Osteoblast (primary cell): Measurements from ENCODE around the gene DNAH10. TPM values are rescaled to one million over a fixed set of nuclear protein-coding genes. Genes with fewer than 3 reads are reported as not detected.
"Not testable (repeated sequence)": the region's sequence is repeated elsewhere in the genome, so short reads cannot be mapped to it uniquely, and the experiment has no call there.

Source experiments
- DNase-seq: peaks from one replicate; pipeline ENCODE4 v3.0.0; 2011; ENCODE audit warnings: low spot score, mixed read lengths; ENCODE audit not compliant: insufficient read length; ENCODE audit errors: missing footprints
- H2AFZ ChIP-seq: 2 replicates; pipeline ENCODE4 v1.6.0; 2011; ENCODE audit warnings: mild to moderate bottlenecking, low read length
- H3K27ac ChIP-seq: 2 replicates; pipeline ENCODE4 v1.5.1; 2011; ENCODE audit warnings: mild to moderate bottlenecking, low read depth, low read length, moderate library complexity
- H3K27me3 ChIP-seq: 2 replicates; pipeline ENCODE4 v1.6.0; 2012; ENCODE audit warnings: mild to moderate bottlenecking, control low read depth, inconsistent platforms, low read length, moderate library complexity; ENCODE audit not compliant: insufficient read depth
- H3K36me3 ChIP-seq: 2 replicates; pipeline ENCODE4 v1.5.1; 2011; ENCODE audit warnings: mild to moderate bottlenecking, low read length, control low read depth, moderate library complexity; ENCODE audit not compliant: insufficient read depth
- H3K4me1 ChIP-seq: 2 replicates; pipeline ENCODE4 v1.5.1; 2011; ENCODE audit warnings: mild to moderate bottlenecking, low read length, control low read depth, moderate library complexity; ENCODE audit not compliant: insufficient read depth
- H3K4me2 ChIP-seq: 2 replicates; pipeline ENCODE4 v1.6.0; 2011; ENCODE audit warnings: mild to moderate bottlenecking, low read length; ENCODE audit not compliant: insufficient read depth
- H3K4me3 ChIP-seq: fragments of 200-600 bp; sonication (generic); 3 replicates; pipeline ENCODE4 v1.5.1; 2012; ENCODE audit warnings: mild to moderate bottlenecking, low read length, inconsistent platforms; ENCODE audit not compliant: insufficient read depth
- H3K79me2 ChIP-seq: 2 replicates; pipeline ENCODE4 v1.6.0; 2012; ENCODE audit warnings: mild to moderate bottlenecking, low read length, control low read depth, inconsistent platforms; ENCODE audit not compliant: insufficient read depth
- H3K9me3 ChIP-seq: 2 replicates; pipeline ENCODE4 v1.5.1; 2011; ENCODE audit warnings: low read depth, low read length, control low read depth
- H4K20me1 ChIP-seq: 2 replicates; pipeline ENCODE4 v1.6.0; 2012; ENCODE audit warnings: mild to moderate bottlenecking, low read length, control low read depth; ENCODE audit not compliant: insufficient read depth
- total RNA-seq: library from RNA; depleted of rRNA; stranded (reverse); fragments of >200 nt; gene quantifications from 2 replicates; pipeline ENCODE4 v1.2.3, GENCODE V29; 2012
- TF ChIP-seq, protein P1 (sequence below): IDR thresholded peaks from 2 replicates; pipeline ENCODE4 v1.5.1; 2011; ENCODE audit warnings: mild to moderate bottlenecking, low read depth, low read length, moderate library complexity; ENCODE audit errors: extremely low read depth

The DNAH10 gene
- total RNA-seq, 1 donor = 0.72 TPM

DNA sequence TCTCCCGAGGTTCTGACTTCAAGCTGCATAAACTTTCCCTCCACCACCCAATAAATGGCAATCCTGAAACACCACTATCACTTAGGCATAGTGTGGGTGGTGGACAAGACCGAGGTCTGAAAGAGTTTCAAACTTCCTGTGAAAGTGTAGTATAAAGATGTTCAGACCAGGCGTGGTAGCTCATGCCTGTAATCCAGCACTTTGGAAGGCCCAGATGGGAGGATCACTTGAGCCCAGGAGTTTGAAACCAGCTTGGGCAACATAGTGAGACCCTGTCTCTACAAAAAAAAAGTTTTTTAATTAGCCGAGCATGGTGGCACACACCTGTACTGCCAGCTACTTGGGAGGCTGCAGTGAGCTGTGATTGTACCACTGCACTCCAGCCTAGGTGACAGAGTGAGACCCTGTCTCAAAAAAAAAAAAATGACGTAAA is 148.7 kb downstream of the DNAH10 start:
- no peak overlapping the region for H2AFZ ChIP-seq
- H3K4me1 ChIP-seq = no peaks in the 10 kb centered on the region
- H3K27me3 ChIP-seq = peaks cover 9% of the 10 kb centered on the region
- no peaks in the 10 kb centered on the region for H3K36me3 ChIP-seq
- no peak overlapping the region for H3K27ac ChIP-seq
- H3K79me2 ChIP-seq = no peaks in the 10 kb centered on the region
- no peaks in the 10 kb centered on the region for H3K9me3 ChIP-seq
- TF ChIP-seq, protein P1, sequence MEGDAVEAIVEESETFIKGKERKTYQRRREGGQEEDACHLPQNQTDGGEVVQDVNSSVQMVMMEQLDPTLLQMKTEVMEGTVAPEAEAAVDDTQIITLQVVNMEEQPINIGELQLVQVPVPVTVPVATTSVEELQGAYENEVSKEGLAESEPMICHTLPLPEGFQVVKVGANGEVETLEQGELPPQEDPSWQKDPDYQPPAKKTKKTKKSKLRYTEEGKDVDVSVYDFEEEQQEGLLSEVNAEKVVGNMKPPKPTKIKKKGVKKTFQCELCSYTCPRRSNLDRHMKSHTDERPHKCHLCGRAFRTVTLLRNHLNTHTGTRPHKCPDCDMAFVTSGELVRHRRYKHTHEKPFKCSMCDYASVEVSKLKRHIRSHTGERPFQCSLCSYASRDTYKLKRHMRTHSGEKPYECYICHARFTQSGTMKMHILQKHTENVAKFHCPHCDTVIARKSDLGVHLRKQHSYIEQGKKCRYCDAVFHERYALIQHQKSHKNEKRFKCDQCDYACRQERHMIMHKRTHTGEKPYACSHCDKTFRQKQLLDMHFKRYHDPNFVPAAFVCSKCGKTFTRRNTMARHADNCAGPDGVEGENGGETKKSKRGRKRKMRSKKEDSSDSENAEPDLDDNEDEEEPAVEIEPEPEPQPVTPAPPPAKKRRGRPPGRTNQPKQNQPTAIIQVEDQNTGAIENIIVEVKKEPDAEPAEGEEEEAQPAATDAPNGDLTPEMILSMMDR = no peak
- no peak overlapping the region for H3K4me3 ChIP-seq
- DNase-seq = no peak
- H4K20me1 ChIP-seq = no peaks in the 10 kb centered on the region
- no peak overlapping the region for H3K4me2 ChIP-seq

DNA sequence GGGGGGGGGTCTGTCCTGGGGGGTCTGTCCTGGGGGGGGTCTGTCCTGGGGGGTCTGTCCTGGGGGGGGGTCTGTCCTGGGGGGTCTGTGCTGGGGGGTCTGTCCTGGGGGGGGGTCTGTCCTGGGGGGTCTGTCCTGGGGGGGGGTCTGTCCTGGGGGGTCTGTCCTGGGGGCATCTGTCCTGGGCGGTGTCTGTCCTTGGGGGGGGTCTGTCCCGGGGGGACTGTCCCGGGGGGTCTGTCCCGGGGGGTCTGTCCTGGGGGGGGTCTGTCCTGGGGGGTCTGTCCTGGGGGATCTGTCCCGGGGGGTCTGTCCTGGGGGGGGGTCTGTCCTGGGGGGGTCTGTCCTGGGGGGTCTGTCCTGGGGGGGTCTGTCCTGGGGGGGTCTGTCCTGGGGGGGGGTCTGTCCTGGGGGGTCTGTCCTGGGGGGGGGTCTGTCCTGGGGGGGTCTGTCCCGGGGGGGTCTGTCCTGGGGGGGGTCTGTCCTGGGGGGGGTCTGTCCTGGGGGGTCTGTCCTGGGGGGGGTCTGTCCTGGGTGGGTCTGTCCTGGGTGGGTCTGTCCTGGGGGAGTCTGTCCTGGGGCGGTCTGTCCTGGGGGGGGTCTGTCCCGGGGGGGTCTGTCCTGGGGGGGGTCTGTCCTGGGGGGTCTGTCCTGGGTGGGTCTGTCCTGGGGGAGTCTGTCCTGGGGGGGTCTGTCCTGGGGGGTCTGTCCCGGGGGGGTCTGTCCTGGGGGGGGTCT is 149.7 kb downstream of the DNAH10 start:
- not testable (repeated sequence) for H3K27me3 ChIP-seq, H3K4me2 ChIP-seq, H3K36me3 ChIP-seq, DNase-seq, H3K9me3 ChIP-seq, H4K20me1 ChIP-seq, H2AFZ ChIP-seq, H3K27ac ChIP-seq, H3K4me1 ChIP-seq, H3K4me3 ChIP-seq, H3K79me2 ChIP-seq

DNA sequence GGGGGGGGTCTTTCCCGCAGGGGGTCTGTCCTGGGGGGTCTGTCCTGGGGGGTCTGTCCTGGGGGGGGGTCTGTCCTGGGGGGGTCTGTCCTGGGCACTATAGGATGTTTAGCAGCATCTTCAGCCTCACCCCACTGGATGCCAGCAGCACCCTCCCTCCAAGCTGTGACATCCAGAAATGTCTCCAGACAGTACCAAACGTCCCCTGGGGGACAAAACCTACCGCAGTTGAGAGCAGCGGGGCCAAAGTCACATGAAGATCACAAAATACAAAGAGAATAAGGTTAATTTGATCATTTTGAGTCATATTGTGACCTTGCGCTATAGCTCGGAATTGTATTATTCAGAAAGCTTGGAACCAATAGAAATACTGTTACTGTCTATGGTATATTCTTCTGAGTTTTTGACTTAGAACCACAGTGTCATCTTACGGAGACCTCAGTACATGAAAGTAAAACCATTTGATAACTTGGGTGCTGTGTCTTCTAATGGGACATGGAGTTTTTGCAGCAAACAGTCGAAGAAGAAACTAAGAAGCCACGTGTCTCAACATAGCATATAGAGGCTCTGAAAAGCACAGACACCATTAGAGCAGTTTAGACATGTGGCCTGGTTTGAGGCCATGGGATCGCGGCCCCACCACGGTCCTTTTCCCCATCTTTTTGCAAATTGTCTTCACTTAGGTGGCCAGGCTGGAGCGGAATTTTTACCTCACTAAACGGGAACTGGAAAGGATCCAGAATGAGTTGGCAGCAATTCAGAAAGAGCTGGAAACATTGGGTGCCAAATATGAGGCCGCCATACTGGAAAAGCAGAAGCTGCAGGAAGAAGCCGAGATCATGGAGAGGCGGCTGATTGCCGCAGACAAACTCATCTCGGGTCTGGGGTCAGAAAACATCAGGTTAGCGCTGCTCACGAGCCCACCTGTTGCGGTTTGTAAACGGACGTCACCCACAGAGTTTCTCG is 150.6 kb downstream of the DNAH10 start:
- no peaks in the 10 kb centered on the region for H4K20me1 ChIP-seq
- DNase-seq = no peak
- no peaks in the 10 kb centered on the region for H3K4me1 ChIP-seq
- no peaks in the 10 kb centered on the region for H3K36me3 ChIP-seq
- H3K4me2 ChIP-seq = no peak overlapping the region
- H2AFZ ChIP-seq = no peak overlapping the region
- H3K9me3 ChIP-seq = no peaks in the 10 kb centered on the region
- no peak overlapping the region for H3K4me3 ChIP-seq
- TF ChIP-seq, protein P1 = no peak
- no peaks in the 10 kb centered on the region for H3K79me2 ChIP-seq
- H3K27ac ChIP-seq = no peak overlapping the region
- peaks cover 10% of the 10 kb centered on the region for H3K27me3 ChIP-seq

GRCh38 chr12:123914726-123915333 is 152.7 kb downstream of the DNAH10 start:
- H3K27ac ChIP-seq = no peak overlapping the region
- no peak overlapping the region for H3K4me2 ChIP-seq
- peaks cover 18% of the 10 kb centered on the region for H3K27me3 ChIP-seq
- TF ChIP-seq, protein P1 = no peak
- no peak for DNase-seq
- H4K20me1 ChIP-seq = no peaks in the 10 kb centered on the region
- H3K36me3 ChIP-seq = no peaks in the 10 kb centered on the region
- no peaks in the 10 kb centered on the region for H3K79me2 ChIP-seq
- no peak overlapping the region for H3K4me3 ChIP-seq
- no peaks in the 10 kb centered on the region for H3K9me3 ChIP-seq
- H3K4me1 ChIP-seq = no peaks in the 10 kb centered on the region
- H2AFZ ChIP-seq = no peak overlapping the region
